BLaER1 treated with 17β-estradiol and CSF1 and Interleukin-3, amounts not matched to agents 10 nM and 100 nM (cell line): Measurements from ENCODE around the gene SLC24A4.

Experiments used
- H3K27ac ChIP-seq, 11 experiments: shearing (Covaris generic); formaldehyde crosslinking; 2 replicates each; pipeline ENCODE4 v1.8.1; 2022
- H3K27me3 ChIP-seq, 11 experiments: shearing (Covaris generic); formaldehyde crosslinking; 2 replicates each; pipeline ENCODE4 v1.8.1; 2022
- H3K36me3 ChIP-seq, 11 experiments: shearing (Covaris generic); formaldehyde crosslinking; 2 replicates each; pipeline ENCODE4 v1.8.1; 2022
- H3K4me1 ChIP-seq, 10 experiments: shearing (Covaris generic); formaldehyde crosslinking; 2 replicates each; pipeline ENCODE4 v1.8.1; 2022
- H3K4me2 ChIP-seq, 11 experiments: shearing (Covaris generic); formaldehyde crosslinking; 2 replicates each; pipeline ENCODE4 v1.8.1; 2022
- H3K4me3 ChIP-seq, 10 experiments: shearing (Covaris generic); formaldehyde crosslinking; 2 replicates each; pipeline ENCODE4 v1.8.1; 2022
- H3K9ac ChIP-seq, 11 experiments: shearing (Covaris generic); formaldehyde crosslinking; 2 replicates each; pipeline ENCODE4 v1.8.1; 2022
- H3K9me3 ChIP-seq, 11 experiments: shearing (Covaris generic); formaldehyde crosslinking; replicated peaks in 1 of 11; 2 replicates each; pipeline ENCODE4 v1.8.1; 2022
- H4K20me1 ChIP-seq, 11 experiments: shearing (Covaris generic); formaldehyde crosslinking; 2 replicates each; pipeline ENCODE4 v1.8.1; 2022
- Cebpa-rat ChIP-seq, 11 experiments: shearing (Covaris generic); IDR thresholded peaks; 2 replicates each; pipeline ENCODE4 v1.8.1; 2022

Gene SLC24A4

GRCh38 chr14:92426237-92426636, 103.3 kb downstream of the SLC24A4 start:
- Histone ChIP-seq H3K9me3 (0 out of 22 replicates have a peak, but pooled peaks cover 0 to 3% (median 0%) of the 10 kb centered on the region in 11 experiments), H3K4me3 (no peak overlapping the region), H3K4me2 (no peak overlapping the region), H3K36me3 (no peaks in the 10 kb centered on the region), H3K9ac (no peak overlapping the region), H3K27me3 (no peaks in the 10 kb centered on the region), H4K20me1 (no peaks in the 10 kb centered on the region), H3K4me1 (no peaks in the 10 kb centered on the region), H3K27ac (no peak overlapping the region)
- no peak for TF ChIP-seq Cebpa-rat (IDR thresholded peaks at IDR 0.05)

DNA sequence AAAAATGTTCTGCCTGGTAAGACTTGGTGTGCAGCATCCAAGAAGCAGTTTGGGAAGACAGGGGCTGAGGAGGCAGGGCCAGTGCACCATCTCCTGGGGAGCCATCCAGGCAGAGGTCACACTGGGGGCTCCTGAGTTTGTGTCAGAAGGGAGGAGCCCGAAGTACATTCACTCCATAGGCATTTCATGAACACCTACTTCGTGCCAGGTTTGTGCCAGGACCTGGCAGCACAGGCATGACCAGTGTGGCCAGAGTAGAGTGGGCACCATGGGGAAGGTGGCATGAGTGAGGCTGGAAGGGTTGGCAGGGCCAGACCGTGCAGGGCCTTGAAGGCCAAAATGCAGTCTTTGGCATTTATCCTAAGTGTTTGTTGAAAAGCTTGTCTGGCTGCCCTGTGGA, 104.1 kb downstream of the SLC24A4 start:
- Histone ChIP-seq H4K20me1 (no peaks in the 10 kb centered on the region), H3K4me2 (no peak overlapping the region), H3K9ac (no peak overlapping the region), H3K27me3 (no peaks in the 10 kb centered on the region), H3K4me3 (no peak overlapping the region), H3K9me3 (0 out of 22 replicates have a peak, but pooled peaks cover 0 to 3% (median 0%) of the 10 kb centered on the region in 11 experiments), H3K27ac (no peak overlapping the region), H3K36me3 (no peaks in the 10 kb centered on the region), H3K4me1 (no peaks in the 10 kb centered on the region)
- no peak for TF ChIP-seq Cebpa-rat (IDR thresholded peaks at IDR 0.05)

DNA sequence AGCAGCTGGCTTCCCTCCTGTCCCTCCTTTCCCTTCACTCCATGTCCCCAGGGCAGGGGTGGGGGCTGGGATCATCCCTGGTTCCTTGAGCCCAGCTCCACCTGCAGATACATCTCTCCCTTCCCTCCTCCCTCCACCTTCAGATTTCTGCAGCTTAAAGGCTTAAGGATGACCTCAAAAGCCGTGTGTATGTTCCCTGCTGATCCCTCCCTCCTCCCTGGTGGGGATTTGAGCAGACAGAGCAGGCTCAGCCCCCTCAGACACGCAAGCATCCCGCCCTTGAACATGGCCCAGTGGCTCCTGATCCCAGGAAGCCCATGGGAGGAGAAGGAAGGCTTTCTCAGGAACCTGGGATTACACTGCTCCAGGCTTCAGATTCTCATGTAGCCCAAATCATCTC, 107.7 kb downstream of the SLC24A4 start:
- no peak for TF ChIP-seq Cebpa-rat (IDR thresholded peaks at IDR 0.05)
- H3K4me2 ChIP-seq = no peak overlapping the region
- no peak overlapping the region for H3K27ac ChIP-seq
- H3K4me3 ChIP-seq = no peak overlapping the region
- H3K9me3 ChIP-seq = peaks cover 0 to 11% (median 7%) of the 10 kb centered on the region in 11 experiments; a peak in 9 of 22 replicates
- H3K27me3 ChIP-seq = no peaks in the 10 kb centered on the region
- no peaks in the 10 kb centered on the region for H3K4me1 ChIP-seq
- H3K9ac ChIP-seq = no peak overlapping the region
- no peaks in the 10 kb centered on the region for H3K36me3 ChIP-seq
- no peaks in the 10 kb centered on the region for H4K20me1 ChIP-seq

DNA sequence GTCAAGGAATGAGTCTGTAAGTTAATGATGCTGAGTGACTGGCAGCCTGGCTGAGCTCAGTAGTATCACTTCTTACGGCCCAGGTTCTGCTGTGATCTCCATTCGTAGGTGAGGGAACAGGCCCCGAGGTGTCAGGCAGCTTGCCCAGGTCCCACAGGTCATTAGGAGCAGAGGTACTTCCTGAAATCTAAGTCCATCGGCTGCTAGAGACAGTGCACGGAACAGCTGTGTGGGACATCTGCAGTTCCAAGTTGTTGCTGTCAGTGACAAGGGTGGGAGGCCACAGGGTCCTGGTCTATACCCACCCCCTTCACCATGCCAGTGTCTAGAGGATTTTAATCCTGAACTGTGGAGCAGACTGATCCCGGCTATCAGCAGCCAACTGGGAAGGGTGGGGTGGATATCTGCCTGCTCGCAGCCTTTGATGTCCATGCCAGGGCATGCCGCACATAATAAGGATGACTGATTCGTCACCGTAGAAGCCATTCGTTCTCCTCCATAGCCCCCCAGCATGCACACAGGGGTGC, 108.3 kb downstream of the SLC24A4 start:
- H3K36me3 ChIP-seq = no peaks in the 10 kb centered on the region
- no peak overlapping the region for H3K9ac ChIP-seq
- H3K27ac ChIP-seq = no peak overlapping the region
- TF ChIP-seq Cebpa-rat (IDR thresholded peaks at IDR 0.05) = no peak
- no peak overlapping the region for H3K4me3 ChIP-seq
- no peaks in the 10 kb centered on the region for H4K20me1 ChIP-seq
- H3K9me3 ChIP-seq = peaks cover 0 to 13% (median 7%) of the 10 kb centered on the region in 11 experiments; a peak in 9 of 22 replicates
- no peak overlapping the region for H3K4me2 ChIP-seq
- H3K27me3 ChIP-seq = no peaks in the 10 kb centered on the region
- no peaks in the 10 kb centered on the region for H3K4me1 ChIP-seq

GRCh38 chr14:92433407-92433806, 110.4 kb downstream of the SLC24A4 start:
- no peaks in the 10 kb centered on the region for H3K27me3 ChIP-seq
- H3K4me1 ChIP-seq = peaks cover 0 to 9% (median 0%) of the 10 kb centered on the region in 10 experiments; a peak in 4 of 20 replicates
- no peaks in the 10 kb centered on the region for H3K36me3 ChIP-seq
- H3K9ac ChIP-seq = no peak overlapping the region
- H4K20me1 ChIP-seq = no peaks in the 10 kb centered on the region
- no peak for TF ChIP-seq Cebpa-rat (IDR thresholded peaks at IDR 0.05)
- H3K27ac ChIP-seq = no peak overlapping the region
- H3K4me3 ChIP-seq = no peak overlapping the region
- H3K4me2 ChIP-seq = no peak overlapping the region
- H3K9me3 ChIP-seq = peaks cover 0 to 18% (median 7%) of the 10 kb centered on the region in 11 experiments; a peak in 9 of 22 replicates

DNA sequence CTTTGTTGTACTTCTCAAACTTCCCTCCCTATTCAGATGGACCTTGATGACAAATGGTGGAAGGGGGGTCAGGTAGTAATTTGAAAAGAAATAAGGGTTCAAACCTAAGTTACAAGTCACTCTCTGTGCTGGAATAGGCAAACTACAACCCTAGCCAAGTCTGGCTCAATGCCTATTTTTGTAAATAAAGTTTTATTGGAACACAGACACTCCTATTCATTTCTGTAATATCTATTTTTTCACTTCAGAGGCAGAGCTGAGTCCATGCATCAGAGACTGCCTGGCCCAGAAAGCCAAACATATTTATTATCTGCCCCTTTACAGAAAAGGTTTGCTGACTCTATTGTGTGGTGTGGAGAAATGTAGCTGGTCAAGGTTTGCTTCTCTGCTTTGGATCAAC, 112.2 kb downstream of the SLC24A4 start:
- no peak overlapping the region for H3K4me2 ChIP-seq
- no peak overlapping the region for H3K4me3 ChIP-seq
- H3K9ac ChIP-seq = no peak overlapping the region
- no peak overlapping the region for H3K27ac ChIP-seq
- no peak for TF ChIP-seq Cebpa-rat (IDR thresholded peaks at IDR 0.05)
- H3K36me3 ChIP-seq = no peaks in the 10 kb centered on the region
- peaks cover 0 to 20% (median 9%) of the 10 kb centered on the region in 10 experiments; a peak in 17 of 20 replicates for H3K4me1 ChIP-seq
- H3K9me3 ChIP-seq = peaks cover 0 to 18% (median 7%) of the 10 kb centered on the region in 11 experiments; a peak in 9 of 22 replicates
- H3K27me3 ChIP-seq = no peaks in the 10 kb centered on the region
- no peaks in the 10 kb centered on the region for H4K20me1 ChIP-seq

DNA sequence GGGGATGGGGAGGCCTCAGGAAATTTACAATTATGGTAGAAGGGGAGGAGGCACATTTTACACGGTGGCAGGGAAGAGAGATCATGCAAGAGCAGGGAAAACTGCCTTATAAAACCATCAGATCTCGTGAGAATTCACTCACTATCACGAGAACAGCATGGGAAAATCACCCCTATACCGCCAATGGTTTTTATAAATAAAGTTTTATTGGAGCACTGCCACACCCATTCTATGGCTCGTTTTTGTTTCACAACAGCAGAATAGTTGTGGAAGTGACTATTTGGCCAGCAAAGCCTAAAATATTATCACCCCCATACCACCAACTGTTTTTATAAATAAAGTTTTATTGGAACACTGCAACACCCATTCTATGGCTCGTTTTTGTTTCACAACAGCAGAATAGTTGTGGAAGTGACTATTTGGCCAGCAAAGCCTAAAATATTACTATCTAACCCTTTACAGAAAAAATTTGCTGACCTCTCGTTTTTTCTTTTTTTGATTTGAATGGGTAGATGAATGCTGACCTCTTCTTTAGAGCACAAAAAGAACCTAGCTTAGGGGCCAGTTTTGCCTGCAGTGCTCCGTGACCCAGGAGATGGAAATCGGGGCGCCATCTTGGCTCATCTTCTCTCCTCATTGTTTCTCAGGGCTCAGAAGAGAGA, 113.3 kb downstream of the SLC24A4 start:
- H4K20me1 ChIP-seq = no peaks in the 10 kb centered on the region
- no peak overlapping the region for H3K4me2 ChIP-seq
- TF ChIP-seq Cebpa-rat (IDR thresholded peaks at IDR 0.05) = no peak

GRCh38 chr14:92437309-92437708, 114.3 kb downstream of the SLC24A4 start:
- H3K36me3 ChIP-seq = no peaks in the 10 kb centered on the region
- no peak overlapping the region for H3K27ac ChIP-seq
- H3K4me3 ChIP-seq = no peak overlapping the region
- TF ChIP-seq Cebpa-rat (IDR thresholded peaks at IDR 0.05) = no peak
- H3K9ac ChIP-seq = no peak overlapping the region
- no peaks in the 10 kb centered on the region for H3K27me3 ChIP-seq
- no peaks in the 10 kb centered on the region for H4K20me1 ChIP-seq
- peaks cover 0 to 18% (median 7%) of the 10 kb centered on the region in 11 experiments; a peak in 9 of 22 replicates for H3K9me3 ChIP-seq
- no peak overlapping the region for H3K4me2 ChIP-seq
- H3K4me1 ChIP-seq = peaks cover 6 to 30% (median 18%) of the 10 kb centered on the region in 10 experiments; a peak in 19 of 20 replicates

More for the DNA sequence above, 113.3 kb downstream of the SLC24A4 start:
- peaks cover 0 to 24% (median 12%) of the 10 kb centered on the region in 10 experiments; a peak in 17 of 20 replicates for H3K4me1 ChIP-seq
- H3K9me3 ChIP-seq = peaks cover 0 to 18% (median 7%) of the 10 kb centered on the region in 11 experiments; a peak in 9 of 22 replicates
- H3K36me3 ChIP-seq = no peaks in the 10 kb centered on the region
- H3K4me3 ChIP-seq = no peak overlapping the region
- H3K9ac ChIP-seq = no peak overlapping the region
- no peaks in the 10 kb centered on the region for H3K27me3 ChIP-seq
- H3K27ac ChIP-seq = no peak overlapping the region

DNA sequence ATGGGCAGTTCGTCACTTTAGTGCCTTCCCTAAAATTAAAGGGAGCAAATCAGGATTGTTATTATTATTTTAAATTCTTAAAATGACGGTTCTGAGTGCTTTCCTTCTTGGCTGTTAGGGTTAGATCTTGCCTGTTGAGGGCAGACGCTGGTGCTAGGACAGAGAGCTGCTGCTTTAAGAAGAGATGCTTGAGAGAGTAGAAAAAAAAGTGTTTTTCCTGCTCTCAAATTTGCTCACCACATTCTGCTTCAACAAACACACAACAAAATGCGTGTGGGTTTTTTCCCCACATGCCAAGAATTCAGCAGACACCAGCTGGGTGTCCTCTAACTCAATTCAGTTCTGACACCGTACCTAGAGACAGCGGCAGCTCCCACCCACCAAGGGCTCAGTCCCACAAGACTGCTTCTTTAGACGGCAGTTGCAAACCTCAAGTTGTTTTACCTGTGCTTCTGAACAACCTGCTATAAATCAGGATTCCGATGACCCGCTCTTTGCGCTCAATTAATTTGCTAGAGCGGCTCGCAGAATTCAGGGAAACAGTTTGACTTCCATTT, 114.8 kb downstream of the SLC24A4 start:
- Histone ChIP-seq H4K20me1 (no peaks in the 10 kb centered on the region), H3K27me3 (no peaks in the 10 kb centered on the region), H3K27ac (no peak overlapping the region), H3K4me2 (peak overlapping the region in 2 of 11 experiments; percentile 4 to 9; a peak in 3 of 22 replicates), H3K4me3 (no peak overlapping the region), H3K9ac (no peak overlapping the region), H3K4me1 (peaks cover 11 to 35% (median 23%) of the 10 kb centered on the region in 10 experiments), H3K9me3 (peaks cover 0 to 18% (median 7%) of the 10 kb centered on the region in 11 experiments; a peak in 9 of 22 replicates), H3K36me3 (no peaks in the 10 kb centered on the region)
- no peak for TF ChIP-seq Cebpa-rat (IDR thresholded peaks at IDR 0.05)
